Medulla oblongata (tissue), 1 donor: ENCODE data around the gene IL1RL1.

Experiments
- DNase-seq: peaks from one replicate; pipeline ENCODE4 v3.0.0-alpha.2; 2015; ENCODE audit errors: extremely low spot score

IL1RL1 gene

GRCh38 chr2:102367331-102367971, 56.1 kb downstream of the IL1RL1 start:
- no peak for DNase-seq

GRCh38 chr2:102368461-102369109, 57.2 kb downstream of the IL1RL1 start:
- no peak for DNase-seq

GRCh38 chr2:102369866-102370265, 58.5 kb downstream of the IL1RL1 start:
- DNase-seq = no peak

- DNase-seq = no peak
Measured at GRCh38 chr2:102376052-102376591, 64.8 kb downstream of the IL1RL1 start.

GRCh38 chr2:102383722-102384121, 72.4 kb downstream of the IL1RL1 start:
- no peak for DNase-seq

- DNase-seq = no peak
Measured at GRCh38 chr2:102385522-102385921, 74.2 kb downstream of the IL1RL1 start.

GRCh38 chr2:102386004-102386403, 74.6 kb downstream of the IL1RL1 start:
- no peak for DNase-seq

GRCh38 chr2:102386867-102387541, 75.6 kb downstream of the IL1RL1 start:
- no peak for DNase-seq

GRCh38 chr2:102387763-102388546, 76.6 kb downstream of the IL1RL1 start:
- DNase-seq = no peak

- no peak for DNase-seq
Measured at GRCh38 chr2:102391565-102391964, 80.2 kb downstream of the IL1RL1 start.

- no peak for DNase-seq
Measured at GRCh38 chr2:102392096-102392495, 80.7 kb downstream of the IL1RL1 start.

- no peak for DNase-seq
Measured at GRCh38 chr2:102392942-102393341, 81.6 kb downstream of the IL1RL1 start.

- no peak for DNase-seq
Measured at GRCh38 chr2:102396012-102396411, 84.6 kb downstream of the IL1RL1 start.

GRCh38 chr2:102397209-102397608, 85.8 kb downstream of the IL1RL1 start:
- DNase-seq = no peak

GRCh38 chr2:102399499-102400141, 88.3 kb downstream of the IL1RL1 start:
- DNase-seq = no peak

- DNase-seq = no peak
Measured at GRCh38 chr2:102401456-102401855, 90.1 kb downstream of the IL1RL1 start.
